PFSK-1 (cell line): Measurements from ENCODE around the gene POM121L2. TPM values are rescaled to one million over a fixed set of nuclear protein-coding genes. Genes with fewer than 3 reads are reported as not detected.

ENCODE experiments used
- FOXP2 ChIP-seq: optimal IDR thresholded peaks from 2 replicates; pipeline ENCODE3; 2011; ENCODE audit warnings: borderline replicate concordance, control low read depth, inconsistent platforms; ENCODE audit not compliant: insufficient read depth; ENCODE audit errors: extremely low read length, extremely low read depth
- POLR2AphosphoS5 ChIP-seq: IDR thresholded peaks from 2 replicates; pipeline ENCODE4 v1.6.1; 2012; ENCODE audit warnings: low read depth, mild to moderate bottlenecking, control low read depth, low read length, moderate library complexity
- REST ChIP-seq, 2 experiments: IDR thresholded peaks; 2 replicates each; pipeline versions ENCODE4 v1.6.1 to v1.8.0; 2011 to 2012; ENCODE audit warnings: low read depth in 2 of 2, low read length in 2 of 2, control low read depth in 1 of 2, inconsistent platforms in 1 of 2, mild to moderate bottlenecking in 1 of 2, moderate library complexity in 1 of 2; ENCODE audit not compliant: insufficient read depth in 1 of 2
- SIN3A ChIP-seq: IDR thresholded peaks from 2 replicates; pipeline ENCODE4 v1.6.1; 2012; ENCODE audit warnings: mild to moderate bottlenecking, low read length, moderate library complexity, borderline replicate concordance; ENCODE audit not compliant: insufficient read depth
- TAF1 ChIP-seq: IDR thresholded peaks from 2 replicates; pipeline ENCODE4 v1.6.1; 2012; ENCODE audit warnings: low read length, control low read depth, borderline replicate concordance; ENCODE audit not compliant: insufficient read depth
- polyA plus RNA-seq: library from polyadenylated mRNA; unstranded; fragments of >200 nt; gene quantifications from one replicate; pipeline ENCODE4 v1.2.1, GENCODE V29; 2012; ENCODE audit warnings: low read depth, missing spikeins; ENCODE audit not compliant: insufficient read length

The POM121L2 gene
- not detected for polyA plus RNA-seq

- no peak for TF ChIP-seq FOXP2
Observed at GRCh38 chr6:27312146-27312949, at the start of gene POM121L2. Gene POM121L2 (minus strand): TSS chr6:27312273. CDS start chr6:27312170, 103 bp downstream.

DNA sequence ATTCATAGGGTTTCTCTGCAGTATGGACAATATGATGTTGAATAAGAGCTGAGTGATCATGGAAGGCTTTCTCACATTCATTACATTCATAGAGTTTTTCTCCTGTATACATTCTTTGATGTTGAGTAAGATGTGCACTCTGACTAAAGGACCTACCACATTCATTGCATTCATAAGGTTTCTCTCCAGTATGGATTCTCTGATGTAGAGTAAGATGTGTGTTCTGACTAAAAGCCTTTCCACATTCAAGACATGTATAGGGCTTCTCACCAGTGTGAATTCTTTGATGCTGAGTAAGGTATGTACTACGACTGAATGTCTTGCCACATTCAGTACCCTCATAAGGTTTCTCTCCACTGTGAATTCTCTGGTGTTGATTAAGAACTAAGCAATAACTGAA lies 47.2 kb upstream of the POM121L2 start:
- no peak for TF ChIP-seq REST (IDR thresholded peaks at IDR 0.05; ENCODE audit: insufficient read depth in 1 of 2, low read depth in 2 of 2, low read length in 2 of 2)
- TF ChIP-seq POLR2AphosphoS5: no peak
- no peak for TF ChIP-seq TAF1
- TF ChIP-seq FOXP2: no peak
- TF ChIP-seq SIN3A: no peak

GRCh38 chr6:27358786-27359185 lies 46.7 kb upstream of the POM121L2 start:
- TF ChIP-seq TAF1 (no peak), FOXP2 (no peak), SIN3A (no peak), REST (IDR thresholded peaks at IDR 0.05; ENCODE audit: insufficient read depth in 1 of 2, low read depth in 2 of 2, low read length in 2 of 2) (no peak), POLR2AphosphoS5 (no peak)

DNA sequence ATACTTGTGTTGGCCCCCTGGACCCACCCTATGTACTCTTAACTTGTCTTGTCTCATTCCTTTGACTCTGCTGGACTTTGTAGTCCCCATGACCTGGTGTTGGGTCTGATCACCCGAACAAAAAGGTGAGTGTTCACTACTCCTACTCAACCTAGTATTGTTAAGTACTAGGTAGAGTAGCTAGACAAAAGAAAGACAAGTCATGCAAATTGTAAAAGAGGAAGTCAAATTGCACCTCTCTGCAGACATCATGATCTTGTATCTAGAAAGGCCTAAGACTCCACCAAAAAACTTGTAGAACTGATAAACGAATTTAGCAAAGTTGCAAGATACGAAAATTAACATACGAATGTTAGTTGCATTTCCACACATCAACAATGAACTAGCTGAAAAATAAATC lies 40.8 kb upstream of the POM121L2 start:
- TF ChIP-seq POLR2AphosphoS5 (no peak), FOXP2 (no peak)

- no peak for TF ChIP-seq FOXP2
- TF ChIP-seq TAF1: no peak
- TF ChIP-seq SIN3A: no peak
- TF ChIP-seq REST (IDR thresholded peaks at IDR 0.05; ENCODE audit: insufficient read depth in 1 of 2, low read depth in 2 of 2, low read length in 2 of 2): no peak
- TF ChIP-seq POLR2AphosphoS5: no peak
Observed at GRCh38 chr6:27334141-27334540, 22.1 kb upstream of the POM121L2 start.

GRCh38 chr6:27333642-27334040 lies 21.6 kb upstream of the POM121L2 start:
- no peak for TF ChIP-seq POLR2AphosphoS5
- TF ChIP-seq FOXP2: no peak
- TF ChIP-seq TAF1: no peak
- no peak for TF ChIP-seq SIN3A
- TF ChIP-seq REST (IDR thresholded peaks at IDR 0.05; ENCODE audit: insufficient read depth in 1 of 2, low read depth in 2 of 2, low read length in 2 of 2): no peak
